Fibroblast of mammary gland (primary cell): ENCODE results near the gene SPTA1.

Experiments
- DNase-seq: peaks from one replicate; pipeline ENCODE4 v3.0.0-alpha.2; 2010; ENCODE audit warnings: low read depth
- H3K4me3 ChIP-seq: 2 replicates; pipeline ENCODE4 v1.5.1; 2011; ENCODE audit warnings: low read depth, mild to moderate bottlenecking, low read length, moderate library complexity; ENCODE audit not compliant: control insufficient read depth
- TF ChIP-seq, protein P1 (sequence below): conservative IDR thresholded peaks from 2 replicates; pipeline ENCODE4 v1.5.1; 2011; ENCODE audit warnings: low read depth, low read length, inconsistent platforms; ENCODE audit not compliant: control insufficient read depth, insufficient read depth

Gene SPTA1

DNA sequence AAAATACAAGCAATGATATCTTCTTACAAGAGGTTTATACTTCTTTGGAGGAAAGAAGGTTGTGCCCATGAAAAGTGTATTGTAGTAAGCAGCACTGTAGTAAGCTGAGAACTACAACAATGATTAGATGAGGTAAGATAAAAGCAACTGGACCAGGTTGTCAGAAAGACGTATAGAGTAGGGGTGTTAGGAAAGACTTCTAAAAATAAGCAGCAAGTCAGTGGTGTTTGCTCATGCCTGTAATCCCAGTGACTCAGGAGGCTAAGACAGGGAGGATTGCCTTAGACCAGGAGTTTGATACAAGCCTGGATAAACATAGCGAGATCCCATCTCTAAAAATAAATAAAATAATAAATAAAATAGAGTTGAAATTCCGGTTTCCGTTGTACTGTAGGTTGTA lies 102.6 kb downstream of the SPTA1 start:
- TF ChIP-seq, protein P1, sequence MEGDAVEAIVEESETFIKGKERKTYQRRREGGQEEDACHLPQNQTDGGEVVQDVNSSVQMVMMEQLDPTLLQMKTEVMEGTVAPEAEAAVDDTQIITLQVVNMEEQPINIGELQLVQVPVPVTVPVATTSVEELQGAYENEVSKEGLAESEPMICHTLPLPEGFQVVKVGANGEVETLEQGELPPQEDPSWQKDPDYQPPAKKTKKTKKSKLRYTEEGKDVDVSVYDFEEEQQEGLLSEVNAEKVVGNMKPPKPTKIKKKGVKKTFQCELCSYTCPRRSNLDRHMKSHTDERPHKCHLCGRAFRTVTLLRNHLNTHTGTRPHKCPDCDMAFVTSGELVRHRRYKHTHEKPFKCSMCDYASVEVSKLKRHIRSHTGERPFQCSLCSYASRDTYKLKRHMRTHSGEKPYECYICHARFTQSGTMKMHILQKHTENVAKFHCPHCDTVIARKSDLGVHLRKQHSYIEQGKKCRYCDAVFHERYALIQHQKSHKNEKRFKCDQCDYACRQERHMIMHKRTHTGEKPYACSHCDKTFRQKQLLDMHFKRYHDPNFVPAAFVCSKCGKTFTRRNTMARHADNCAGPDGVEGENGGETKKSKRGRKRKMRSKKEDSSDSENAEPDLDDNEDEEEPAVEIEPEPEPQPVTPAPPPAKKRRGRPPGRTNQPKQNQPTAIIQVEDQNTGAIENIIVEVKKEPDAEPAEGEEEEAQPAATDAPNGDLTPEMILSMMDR = no peak
- DNase-seq = no peak
- H3K4me3 ChIP-seq = no peak overlapping the region

DNA sequence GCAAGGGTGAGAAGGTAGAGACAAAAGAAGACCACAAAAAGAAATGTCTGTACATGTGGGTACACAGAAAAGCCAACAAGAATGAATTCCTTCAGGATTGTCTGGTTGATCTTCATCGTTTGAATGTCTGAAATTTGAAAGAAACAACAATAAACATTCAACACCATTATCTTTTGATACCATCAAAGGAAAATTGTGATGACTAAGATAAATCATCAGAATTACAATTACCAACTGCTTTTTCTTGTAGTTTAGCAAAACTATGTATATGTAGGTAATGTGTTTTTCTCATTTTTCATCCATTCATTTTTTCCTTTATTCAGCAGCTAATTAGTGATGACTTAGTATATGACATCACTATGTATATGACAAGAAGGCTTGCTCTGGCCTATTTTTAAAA lies 106.8 kb downstream of the SPTA1 start, which contains the start of gene OR10X1:
Gene OR10X1, minus strand, starts transcription at position 167 of the 400 bp plus-strand sequence. Its CDS starts 0 bp downstream, at position 167.
- DNase-seq = no peak
- H3K4me3 ChIP-seq = no peak within 1 kb of the TSS
- TF ChIP-seq, protein P1 = no peak

DNA sequence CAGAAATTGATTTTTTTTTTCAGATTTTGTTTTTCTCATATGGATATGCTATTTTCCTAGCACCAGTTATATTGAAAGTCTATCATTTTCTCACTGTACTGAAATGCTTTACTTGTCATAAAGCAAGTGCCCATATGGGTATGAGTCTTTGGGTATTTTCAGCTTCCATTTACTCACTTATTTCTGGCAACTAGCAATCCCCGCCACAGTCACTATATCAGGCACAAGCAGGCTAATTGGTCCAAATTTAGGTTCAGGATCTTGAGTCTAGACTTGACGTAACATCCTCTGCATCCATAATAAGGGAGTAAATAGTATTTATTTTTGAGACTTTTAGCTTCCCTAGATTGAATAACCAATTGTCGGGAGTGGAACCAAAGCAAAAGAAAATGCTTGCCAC lies 109.0 kb downstream of the SPTA1 start:
- no peak overlapping the region for H3K4me3 ChIP-seq
- TF ChIP-seq, protein P1 = no peak
- no peak for DNase-seq

DNA sequence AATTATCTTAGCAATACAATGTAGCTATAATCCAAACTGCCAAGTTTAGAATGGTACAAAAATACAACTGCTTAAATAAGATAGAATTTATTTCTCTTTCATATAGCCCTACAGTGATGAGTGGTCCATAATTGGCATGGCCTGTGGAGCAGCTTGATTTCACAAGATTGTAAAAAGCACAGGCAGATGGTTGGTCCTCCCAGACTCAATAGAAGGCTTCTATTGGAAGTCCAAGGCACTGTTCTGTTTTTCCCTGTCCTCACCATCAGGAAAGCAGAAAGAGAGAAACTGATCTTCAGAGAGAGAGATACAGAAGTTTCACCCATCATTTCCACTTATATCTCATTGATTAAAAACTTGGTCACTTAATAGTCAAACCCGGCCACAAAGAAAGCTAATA lies 114.3 kb downstream of the SPTA1 start:
- TF ChIP-seq, protein P1 = no peak
- DNase-seq = no peak
- no peak overlapping the region for H3K4me3 ChIP-seq

DNA sequence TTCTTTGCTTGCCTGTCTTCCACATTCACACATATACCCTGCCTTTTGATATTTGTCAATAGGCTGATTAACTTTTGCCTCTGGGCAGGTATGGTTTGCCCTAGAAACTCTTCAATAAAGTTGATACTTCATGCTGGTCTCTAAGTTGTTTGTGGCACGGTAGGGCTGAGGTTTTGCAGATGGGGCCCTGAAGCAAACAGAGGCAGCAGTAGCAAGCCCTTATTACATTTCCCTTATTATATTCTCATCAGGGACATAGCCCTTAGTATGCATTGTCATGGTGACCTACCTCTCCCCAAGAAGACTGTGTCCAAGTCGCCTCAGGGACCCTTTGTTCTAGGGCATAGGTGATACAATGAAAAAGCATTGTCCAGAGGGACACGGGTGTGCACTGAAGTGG lies 116.0 kb downstream of the SPTA1 start, which contains the start of gene OR6P1:
Gene OR6P1, minus strand, starts transcription at position 101 of the 400 bp plus-strand sequence. CDS start 6,976 bp downstream, outside the sequence.
- no peak for DNase-seq
- TF ChIP-seq, protein P1 = no peak
- no peak within 1 kb of the TSS for H3K4me3 ChIP-seq

DNA sequence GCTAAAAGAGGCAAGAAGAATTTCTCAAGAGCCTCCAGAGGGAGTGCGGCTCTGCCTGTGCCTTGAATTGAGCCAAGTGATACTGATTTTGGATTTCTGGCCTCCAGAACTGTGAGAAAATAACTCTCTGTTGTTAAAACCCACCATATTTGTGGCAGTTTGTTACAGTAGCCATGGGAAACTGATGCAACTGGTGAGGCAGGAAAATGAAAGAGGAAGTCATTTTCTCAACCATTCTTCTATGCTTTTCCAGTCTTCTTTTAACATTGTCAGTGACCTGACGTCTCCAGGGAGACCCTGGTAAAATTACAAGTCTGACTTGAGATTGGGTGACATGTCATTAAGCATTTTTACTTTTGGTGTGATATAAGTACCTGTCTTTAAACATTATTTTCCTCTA lies 121.9 kb downstream of the SPTA1 start:
- TF ChIP-seq, protein P1 = no peak

DNA sequence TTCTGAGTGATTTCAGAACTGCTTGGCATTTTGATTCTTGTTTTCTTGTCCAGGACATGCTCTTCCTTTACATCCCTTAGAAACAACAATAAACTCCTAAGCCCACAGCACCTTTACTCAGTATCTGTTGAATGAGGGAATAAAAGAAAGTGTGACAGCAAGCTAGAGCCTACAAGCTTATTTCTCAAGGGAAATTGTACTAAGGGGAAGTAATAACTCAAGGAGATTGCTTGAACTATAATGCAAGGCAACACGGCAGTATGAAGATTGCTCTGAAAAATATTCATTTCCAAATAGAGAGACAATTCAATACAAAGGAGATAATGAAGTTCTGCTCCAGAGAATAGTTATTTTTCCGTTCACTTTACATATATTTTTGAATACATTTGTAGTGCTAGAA lies 122.7 kb downstream of the SPTA1 start:
- H3K4me3 ChIP-seq = no peak overlapping the region
- TF ChIP-seq, protein P1 = no peak
- no peak for DNase-seq

More for the DNA sequence above, 121.9 kb downstream of the SPTA1 start:
- H3K4me3 ChIP-seq = no peak overlapping the region
- no peak for DNase-seq
